Measurements from ENCODE around the gene UBA7.

- no peak for TF ChIP-seq RCOR1 (IDR thresholded peaks at IDR 0.05; ENCODE audit: low read length)
- TF ChIP-seq CTCF (IDR thresholded peaks at IDR 0.05), result no peak
- TF ChIP-seq RAD21 (IDR thresholded peaks at IDR 0.05; ENCODE audit: low read length), result no peak
- no peak for TF ChIP-seq ZBTB33 (IDR thresholded peaks at IDR 0.05; ENCODE audit: borderline replicate concordance, low read depth)
- no peak for TF ChIP-seq SIN3A (IDR thresholded peaks at IDR 0.05; ENCODE audit: borderline replicate concordance, low read depth, low read length)
Observed at GRCh38 chr3:49791571-49791970, 22.2 kb downstream of the UBA7 start.

Data from SK-N-SH (cell line).